Measurements from ENCODE around the gene EML6.

Gene EML6

DNA sequence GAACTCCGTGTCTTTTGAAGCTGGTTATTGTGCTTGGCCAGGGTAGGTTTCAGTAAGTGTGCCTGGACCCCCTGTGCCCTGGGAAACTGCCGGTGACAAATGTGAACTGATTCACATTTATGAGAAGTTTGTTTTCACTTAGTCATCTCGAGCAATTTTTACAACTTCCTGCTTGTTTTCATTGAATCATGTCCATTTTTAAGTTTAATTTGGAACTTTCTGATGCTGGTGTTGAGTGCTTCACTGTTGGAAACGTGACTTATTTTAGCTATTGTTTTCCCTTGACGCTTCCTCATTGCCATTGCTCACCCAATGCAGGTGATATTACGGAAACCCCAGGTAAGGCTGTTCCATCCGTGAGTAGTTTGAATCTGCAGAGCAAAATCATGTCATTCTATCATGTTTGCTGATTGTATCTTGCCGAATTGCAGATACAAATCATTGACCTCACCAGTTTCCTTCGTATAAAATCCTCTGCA, 229.6 kb downstream of the EML6 start:
- Mint-ChIP-seq H3K36me3 (ENCODE audit: low read depth) (no peaks in the 10 kb centered on the region), H3K4me3 (no peak overlapping the region), H3K27ac (no peak overlapping the region), H3K27me3 (ENCODE audit: low read depth) (no peaks in the 10 kb centered on the region), H3K9me3 (no peaks in the 10 kb centered on the region), H3K4me1 (peaks cover 10% of the 10 kb centered on the region)
- TF ChIP-seq, protein P1, sequence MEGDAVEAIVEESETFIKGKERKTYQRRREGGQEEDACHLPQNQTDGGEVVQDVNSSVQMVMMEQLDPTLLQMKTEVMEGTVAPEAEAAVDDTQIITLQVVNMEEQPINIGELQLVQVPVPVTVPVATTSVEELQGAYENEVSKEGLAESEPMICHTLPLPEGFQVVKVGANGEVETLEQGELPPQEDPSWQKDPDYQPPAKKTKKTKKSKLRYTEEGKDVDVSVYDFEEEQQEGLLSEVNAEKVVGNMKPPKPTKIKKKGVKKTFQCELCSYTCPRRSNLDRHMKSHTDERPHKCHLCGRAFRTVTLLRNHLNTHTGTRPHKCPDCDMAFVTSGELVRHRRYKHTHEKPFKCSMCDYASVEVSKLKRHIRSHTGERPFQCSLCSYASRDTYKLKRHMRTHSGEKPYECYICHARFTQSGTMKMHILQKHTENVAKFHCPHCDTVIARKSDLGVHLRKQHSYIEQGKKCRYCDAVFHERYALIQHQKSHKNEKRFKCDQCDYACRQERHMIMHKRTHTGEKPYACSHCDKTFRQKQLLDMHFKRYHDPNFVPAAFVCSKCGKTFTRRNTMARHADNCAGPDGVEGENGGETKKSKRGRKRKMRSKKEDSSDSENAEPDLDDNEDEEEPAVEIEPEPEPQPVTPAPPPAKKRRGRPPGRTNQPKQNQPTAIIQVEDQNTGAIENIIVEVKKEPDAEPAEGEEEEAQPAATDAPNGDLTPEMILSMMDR (IDR thresholded peaks at IDR 0.05; ENCODE audit: unreplicated experiment in 3 of 3): no peak

DNA sequence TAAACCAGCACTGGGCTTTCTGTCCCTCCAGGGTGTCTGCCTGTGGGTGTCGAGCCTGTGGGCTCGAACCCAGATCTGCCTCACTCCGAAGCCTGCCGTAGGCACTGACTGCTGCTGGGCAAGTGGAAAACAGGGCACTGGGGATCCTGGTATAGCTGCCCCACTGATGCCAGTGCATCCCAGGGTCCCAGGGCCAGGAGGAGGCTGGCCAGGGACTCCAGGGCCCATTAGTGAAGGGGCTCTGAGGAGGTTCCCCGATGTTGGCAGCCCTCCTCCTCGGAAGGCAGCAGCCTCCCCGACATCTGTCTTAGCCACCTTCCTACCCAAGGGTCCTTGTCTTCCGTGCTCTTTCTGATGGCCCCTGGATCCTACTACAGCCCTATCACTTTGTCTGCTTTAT, 230.7 kb downstream of the EML6 start:
- Mint-ChIP-seq H3K27me3 (ENCODE audit: low read depth) (no peaks in the 10 kb centered on the region), H3K4me1 (peaks cover 10% of the 10 kb centered on the region), H3K9me3 (no peaks in the 10 kb centered on the region), H3K4me3 (no peak overlapping the region), H3K27ac (no peak overlapping the region), H3K36me3 (ENCODE audit: low read depth) (no peaks in the 10 kb centered on the region)
- TF ChIP-seq, protein P1 (IDR thresholded peaks at IDR 0.05; ENCODE audit: unreplicated experiment in 3 of 3): no peak

DNA sequence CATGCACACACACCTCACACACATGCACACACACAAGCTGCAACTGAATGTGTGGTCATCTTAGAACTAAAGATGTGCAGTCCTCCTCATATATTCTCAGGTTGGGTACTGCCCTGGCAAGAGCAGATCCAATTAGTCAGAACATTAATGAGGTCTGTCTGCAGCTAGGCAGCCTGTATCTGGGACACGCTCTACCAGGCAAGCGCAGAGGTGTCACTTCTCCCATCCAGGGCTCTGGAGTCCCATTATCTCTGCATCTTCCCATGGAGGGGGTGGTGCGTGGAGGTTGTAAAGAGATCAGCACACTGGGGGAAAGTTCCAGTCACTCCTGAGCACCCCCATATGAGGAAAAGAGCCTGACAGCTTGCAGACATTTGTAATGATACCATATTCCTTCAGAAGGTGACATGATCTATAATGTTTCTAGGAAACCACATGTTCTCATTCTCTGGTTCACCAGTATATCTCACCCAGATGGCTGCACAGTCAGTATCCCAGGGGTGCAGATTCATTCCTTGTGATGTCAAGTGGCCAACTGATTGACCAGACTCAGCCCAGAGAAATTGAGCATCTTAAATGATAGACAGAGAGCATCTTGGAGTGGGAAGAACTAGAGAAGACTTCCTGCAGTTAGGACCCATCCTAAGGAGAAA, 231.4 kb downstream of the EML6 start:
- no peak overlapping the region for H3K27ac Mint-ChIP-seq
- no peak overlapping the region for H3K4me3 Mint-ChIP-seq
- H3K9me3 Mint-ChIP-seq: no peaks in the 10 kb centered on the region
- H3K4me1 Mint-ChIP-seq: peaks cover 10% of the 10 kb centered on the region
- TF ChIP-seq, protein P1 (IDR thresholded peaks at IDR 0.05; ENCODE audit: unreplicated experiment in 3 of 3): no peak
- H3K27me3 Mint-ChIP-seq (ENCODE audit: low read depth): no peaks in the 10 kb centered on the region
- no peaks in the 10 kb centered on the region for H3K36me3 Mint-ChIP-seq (ENCODE audit: low read depth)

DNA sequence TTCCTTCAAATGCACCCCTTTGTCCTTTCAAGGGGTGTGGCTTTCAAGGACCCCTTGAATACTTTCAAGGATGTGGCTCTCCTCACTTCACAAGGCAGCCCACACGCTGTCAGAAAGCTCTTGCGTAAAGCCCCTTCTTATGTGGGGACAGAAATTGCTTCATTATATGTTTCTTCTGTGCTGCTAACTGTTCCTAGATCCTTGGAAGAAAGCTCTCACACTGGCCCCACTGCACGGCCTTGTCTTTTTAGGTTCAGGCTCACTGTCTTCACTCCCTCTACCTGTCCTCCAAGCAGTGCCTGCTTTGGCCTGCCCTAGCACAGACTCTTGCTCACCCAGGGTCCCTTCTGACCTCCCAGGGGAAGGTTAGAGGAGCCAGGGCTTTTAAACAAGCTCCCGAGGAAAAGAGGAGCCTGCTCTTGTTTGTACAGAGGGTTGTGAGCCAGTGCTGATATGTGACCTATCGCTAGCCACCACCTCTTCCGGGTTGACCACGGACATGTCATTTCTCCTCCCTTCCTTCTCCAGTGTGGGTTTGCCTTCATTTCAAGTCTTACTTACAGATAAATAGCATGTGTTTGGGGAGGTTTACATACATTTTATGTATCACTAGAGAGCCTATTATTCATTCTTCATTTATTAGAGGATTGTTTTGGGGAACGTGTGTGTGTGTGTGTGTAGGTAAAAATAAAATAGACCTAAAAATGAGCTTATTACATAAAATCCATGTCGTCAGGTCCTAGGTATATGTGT, 232.1 kb downstream of the EML6 start:
- H3K9me3 Mint-ChIP-seq: no peaks in the 10 kb centered on the region
- H3K36me3 Mint-ChIP-seq (ENCODE audit: low read depth): no peaks in the 10 kb centered on the region
- H3K27me3 Mint-ChIP-seq (ENCODE audit: low read depth): no peaks in the 10 kb centered on the region
- peaks cover 10% of the 10 kb centered on the region for H3K4me1 Mint-ChIP-seq
- no peak overlapping the region for H3K27ac Mint-ChIP-seq
- TF ChIP-seq, protein P1 (IDR thresholded peaks at IDR 0.05; ENCODE audit: unreplicated experiment in 3 of 3): no peak
- no peak overlapping the region for H3K4me3 Mint-ChIP-seq

DNA sequence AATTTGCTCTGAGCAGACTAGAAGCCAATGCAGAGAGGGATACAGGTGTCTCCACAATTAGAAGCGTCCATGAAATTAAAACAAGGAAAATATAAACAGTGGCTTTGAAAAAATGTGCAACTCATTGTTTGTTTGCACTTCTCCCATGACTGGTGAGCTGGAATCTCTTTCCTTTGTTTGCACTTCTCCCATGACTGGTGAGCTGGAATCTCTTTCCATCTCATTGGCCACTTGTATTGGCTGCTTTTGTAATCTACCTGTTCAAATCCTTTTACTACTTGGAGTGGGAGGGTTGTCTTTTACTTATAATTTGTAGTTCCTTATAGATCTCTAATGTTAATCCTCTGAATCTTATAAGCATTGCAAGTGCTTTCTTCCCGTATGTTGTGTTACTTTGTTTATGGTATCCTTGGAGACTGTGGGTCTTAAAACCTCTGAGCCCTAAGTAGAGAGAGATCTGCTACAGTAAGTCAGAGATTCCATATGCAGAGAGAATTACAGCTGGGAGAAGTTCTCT, 232.7 kb downstream of the EML6 start:
- Mint-ChIP-seq H3K36me3 (ENCODE audit: low read depth) (peaks cover 4% of the 10 kb centered on the region), H3K27ac (peak overlapping the region in 1 of 3 experiments; percentile 16)

More for the DNA sequence above, 232.7 kb downstream of the EML6 start:
- Mint-ChIP-seq H3K4me3 (no peak overlapping the region), H3K27me3 (ENCODE audit: low read depth) (no peaks in the 10 kb centered on the region), H3K4me1 (peaks cover 10% of the 10 kb centered on the region), H3K9me3 (no peaks in the 10 kb centered on the region)
- TF ChIP-seq, protein P1 (IDR thresholded peaks at IDR 0.05; ENCODE audit: unreplicated experiment in 3 of 3): no peak

Data from nephron (organoid).